GM21367 (cell line): ENCODE data around the gene RAPGEF2.
"Not testable (repeated sequence)": the region's sequence is repeated elsewhere in the genome, so short reads cannot be mapped to it uniquely, and the experiment has no call there.

Experiments used
- ATAC-seq: cut with Tn5 transposase; IDR thresholded peaks from one replicate; pipeline ENCODE4 v1.9.1; 2021; ENCODE audit not compliant: unreplicated experiment

RAPGEF2 gene

DNA sequence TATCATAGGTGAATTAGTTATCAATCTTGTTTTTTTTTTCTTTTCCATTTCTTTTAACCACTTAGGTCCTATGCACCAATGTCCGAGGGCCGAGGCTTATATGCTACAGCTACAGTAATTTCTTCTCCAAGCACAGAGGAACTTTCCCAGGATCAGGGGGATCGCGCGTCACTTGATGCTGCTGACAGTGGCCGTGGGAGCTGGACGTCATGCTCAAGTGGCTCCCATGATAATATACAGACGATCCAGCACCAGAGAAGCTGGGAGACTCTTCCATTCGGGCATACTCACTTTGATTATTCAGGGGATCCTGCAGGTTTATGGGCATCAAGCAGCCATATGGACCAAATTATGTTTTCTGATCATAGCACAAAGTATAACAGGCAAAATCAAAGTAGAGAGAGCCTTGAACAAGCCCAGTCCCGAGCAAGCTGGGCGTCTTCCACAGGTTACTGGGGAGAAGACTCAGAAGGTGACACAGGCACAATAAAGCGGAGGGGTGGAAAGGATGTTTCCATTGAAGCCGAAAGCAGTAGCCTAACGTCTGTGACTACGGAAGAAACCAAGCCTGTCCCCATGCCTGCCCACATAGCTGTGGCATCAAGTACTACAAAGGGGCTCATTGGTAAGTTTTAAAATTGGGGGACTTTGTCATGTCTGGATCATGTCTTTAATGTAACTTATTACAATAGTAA is 250.7 kb downstream of the RAPGEF2 start:
- no peak for ATAC-seq

DNA sequence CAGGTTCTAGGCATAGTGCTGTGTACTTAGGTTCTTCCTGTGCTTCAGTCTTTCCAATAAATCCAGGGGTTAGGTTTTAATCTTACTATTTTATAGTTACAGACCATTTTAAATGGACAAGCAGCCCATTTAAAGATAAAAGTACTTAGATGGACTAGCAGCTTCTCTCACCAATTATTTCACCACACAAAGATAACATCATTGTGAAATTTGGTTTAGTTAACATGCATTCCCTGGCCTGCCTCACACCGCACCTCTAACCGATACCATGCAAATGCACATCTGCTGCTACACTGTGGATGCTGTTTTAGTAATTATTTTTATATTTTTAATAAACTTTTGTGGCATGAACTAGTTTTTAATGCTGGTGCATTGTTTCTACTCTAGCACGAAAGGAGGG is 252.6 kb downstream of the RAPGEF2 start:
- ATAC-seq: no peak

DNA sequence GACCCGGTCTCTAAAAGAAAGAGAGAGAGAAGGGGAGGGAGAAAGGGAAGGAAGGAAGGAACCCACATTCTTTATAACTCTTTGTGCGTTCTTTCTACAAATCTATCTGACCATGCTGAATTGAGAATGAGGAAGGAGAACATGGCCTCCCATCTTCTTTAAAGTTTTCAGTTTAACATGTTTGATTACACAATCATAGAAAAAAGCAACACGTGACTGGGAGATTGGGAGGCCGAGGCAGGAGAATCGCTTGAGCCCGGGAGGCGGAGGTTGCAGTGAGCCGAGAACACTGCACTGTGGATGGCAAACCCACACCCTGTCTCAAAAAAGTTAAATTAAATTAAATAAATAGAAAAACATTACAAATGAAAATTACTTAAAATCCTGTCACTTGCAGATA is 254.5 kb downstream of the RAPGEF2 start:
- no peak for ATAC-seq

- ATAC-seq: no peak
Observed at GRCh38 chr4:159358226-159358625, 255.3 kb downstream of the RAPGEF2 start.

- no peak for ATAC-seq
Observed at GRCh38 chr4:159360549-159360948, 257.7 kb downstream of the RAPGEF2 start.

DNA sequence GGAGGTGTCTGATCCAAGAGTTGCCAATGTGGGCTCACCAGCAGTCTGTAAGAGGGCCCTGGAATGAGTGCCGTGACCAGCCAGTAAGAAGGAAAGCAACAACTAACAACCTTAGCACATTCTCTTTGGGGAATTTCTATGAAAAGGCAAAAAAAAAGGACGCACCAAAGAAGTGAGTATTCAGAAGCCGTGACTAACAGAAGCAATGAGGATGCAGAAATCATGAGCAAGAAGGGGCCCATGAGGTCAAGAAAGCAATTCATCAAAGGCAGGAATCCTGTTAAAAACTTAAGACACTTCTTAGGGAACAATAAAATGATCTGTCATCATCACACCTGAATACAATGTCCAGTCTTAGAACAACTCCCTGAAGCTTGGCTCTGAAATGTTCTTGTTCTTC is 260.5 kb downstream of the RAPGEF2 start:
- ATAC-seq: no peak

GRCh38 chr4:159366966-159367780 is 264.3 kb downstream of the RAPGEF2 start:
- peak; percentile 8 for ATAC-seq

- peak; percentile 69 for ATAC-seq
Observed at GRCh38 chr4:159367781-159368080, 264.9 kb downstream of the RAPGEF2 start.

DNA sequence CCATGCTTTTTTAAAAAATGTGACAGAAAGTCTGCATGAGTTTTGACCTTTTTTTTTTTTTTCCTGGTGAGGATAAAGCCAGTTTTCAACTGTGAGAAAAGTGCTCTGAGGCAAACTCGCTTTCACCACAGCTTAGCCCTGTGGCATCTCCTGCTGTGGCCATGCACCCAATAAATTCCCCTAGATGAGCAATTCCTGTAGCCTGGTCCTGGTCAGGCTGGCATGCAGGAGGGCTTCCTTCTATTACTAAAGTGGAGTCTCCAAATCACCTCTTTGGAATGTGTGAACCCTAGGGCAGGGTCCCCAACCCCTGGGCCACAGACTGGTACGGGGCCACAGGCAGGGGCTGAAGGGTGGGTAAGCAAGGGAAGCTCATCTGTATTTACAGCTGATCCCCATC is 265.4 kb downstream of the RAPGEF2 start:
- no peak for ATAC-seq

DNA sequence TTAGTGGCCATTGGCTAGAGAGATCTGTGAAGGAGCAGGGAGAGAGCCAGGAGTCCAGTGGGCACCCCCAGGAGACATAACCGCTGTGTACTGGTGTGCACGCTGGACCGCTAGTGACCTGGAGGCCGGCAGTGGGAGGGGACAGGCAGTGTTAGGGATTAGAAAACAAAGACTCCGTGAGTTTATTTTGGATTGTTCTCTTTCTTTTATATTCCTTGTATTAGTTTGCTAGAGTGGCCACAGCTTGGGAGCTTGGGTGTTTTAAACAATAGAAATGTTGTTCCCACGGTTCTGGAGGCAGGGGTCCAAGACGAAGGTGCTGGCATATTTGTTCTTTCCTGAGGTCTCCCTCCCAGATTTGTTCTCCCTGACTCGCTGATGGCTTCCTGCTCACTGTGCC is 266.4 kb downstream of the RAPGEF2 start:
- no peak for ATAC-seq

DNA sequence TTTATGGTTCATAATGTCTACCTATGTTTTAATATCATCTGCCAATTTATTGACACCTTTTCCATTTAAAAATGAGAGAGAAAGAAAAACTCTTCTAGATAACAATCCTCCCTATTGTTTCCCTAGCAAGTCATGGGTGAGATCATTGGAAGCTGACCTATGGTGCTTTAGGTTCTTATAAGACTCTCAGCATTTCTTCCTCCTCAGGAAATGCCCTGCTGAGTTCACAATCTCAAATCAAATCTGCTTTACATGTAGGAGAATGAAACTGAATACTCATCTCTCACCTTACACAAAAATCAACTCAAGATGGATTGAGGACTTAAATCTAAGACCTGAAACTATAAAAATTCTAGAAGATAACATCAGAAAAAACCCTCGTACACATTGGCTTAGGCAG is 267.4 kb downstream of the RAPGEF2 start:
- ATAC-seq: no peak

GRCh38 chr4:159374749-159375530 is 272.1 kb downstream of the RAPGEF2 start:
- ATAC-seq: no peak

GRCh38 chr4:159376289-159376688 is 273.4 kb downstream of the RAPGEF2 start:
- ATAC-seq: no peak

GRCh38 chr4:159378056-159378616 is 275.3 kb downstream of the RAPGEF2 start:
- ATAC-seq: no peak

DNA sequence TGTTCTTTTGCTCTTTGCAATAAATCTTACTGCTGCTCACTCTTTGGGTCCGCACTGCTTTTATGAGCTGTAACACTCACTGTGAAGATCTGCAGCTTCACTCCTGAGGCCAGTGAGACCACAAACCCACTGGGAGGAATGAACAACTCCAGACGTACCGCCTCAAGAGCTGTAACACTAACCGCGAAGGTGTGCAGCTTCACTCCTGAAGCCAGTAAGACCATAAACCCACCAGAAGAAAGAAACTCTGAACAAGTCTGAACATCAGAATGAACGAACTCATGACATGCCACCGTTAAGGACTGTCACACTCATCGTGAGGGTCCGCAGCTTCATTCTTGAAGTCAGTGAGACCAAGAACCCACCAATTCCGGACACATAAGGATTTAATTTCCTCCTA is 276.2 kb downstream of the RAPGEF2 start:
- ATAC-seq: not testable (repeated sequence)

GRCh38 chr4:159379836-159380235 is 277.0 kb downstream of the RAPGEF2 start:
- no peak for ATAC-seq

DNA sequence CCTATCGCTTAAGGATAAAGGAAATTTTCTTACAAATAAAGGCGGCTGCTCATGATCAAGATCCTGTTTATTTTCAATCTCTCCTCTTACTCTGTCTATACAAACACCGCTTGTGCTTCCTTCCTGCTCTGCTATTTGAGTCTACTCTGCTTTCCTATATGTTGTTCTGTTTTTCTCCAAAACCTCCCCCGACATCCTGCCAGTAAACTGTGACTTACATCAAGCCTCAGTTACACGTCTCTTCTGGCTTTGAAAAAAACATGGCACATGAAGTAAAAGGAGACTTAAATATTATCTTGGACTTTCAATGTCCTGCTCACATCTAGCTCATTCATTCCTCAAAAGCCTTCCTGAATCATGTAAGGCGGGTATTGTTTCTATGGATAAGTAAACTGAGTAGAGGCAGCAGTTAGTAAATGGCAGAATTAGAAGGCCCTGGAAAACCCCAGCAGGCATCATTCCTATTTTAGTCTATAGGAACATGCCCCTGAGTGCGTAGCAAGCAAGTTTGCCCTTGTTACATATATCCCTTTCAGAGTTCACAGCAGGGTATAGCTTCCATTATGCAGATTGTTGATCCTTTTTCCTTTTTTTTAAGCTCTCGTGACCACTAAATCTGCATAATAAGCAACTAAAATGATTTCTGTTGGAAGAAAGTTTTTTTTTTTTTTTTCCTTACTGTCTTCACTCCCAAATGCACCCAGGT is 280.1 kb downstream of the RAPGEF2 start:
- no peak for ATAC-seq

- no peak for ATAC-seq
Observed at GRCh38 chr4:159383562-159383931, 280.7 kb downstream of the RAPGEF2 start.

GRCh38 chr4:159384017-159384416 is 281.1 kb downstream of the RAPGEF2 start:
- no peak for ATAC-seq

DNA sequence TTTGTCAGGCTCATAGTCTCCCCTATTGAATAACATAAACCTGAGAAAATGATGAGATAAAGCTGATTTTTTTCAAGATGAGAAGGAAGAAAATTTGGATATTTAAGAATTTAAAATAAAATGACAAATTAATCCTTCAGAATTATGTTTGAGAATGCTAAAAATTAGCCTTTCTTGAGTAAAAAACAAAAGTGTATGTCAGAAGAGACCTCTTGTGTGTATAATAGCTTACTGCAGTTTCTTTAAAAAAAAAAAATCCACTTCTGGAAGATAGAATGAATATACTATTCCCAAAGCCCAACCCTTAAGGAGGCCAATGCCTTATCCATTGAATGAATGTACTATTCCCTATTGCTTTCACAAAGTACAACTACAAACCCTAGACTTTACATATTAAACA is 281.8 kb downstream of the RAPGEF2 start:
- ATAC-seq: no peak

GRCh38 chr4:159386620-159387019 is 283.7 kb downstream of the RAPGEF2 start:
- ATAC-seq: no peak
